GM19099 (cell line): ENCODE results near the gene TDRD10.

ENCODE experiments used
- POLR2A ChIP-seq: IDR thresholded peaks from 3 replicates; pipeline ENCODE4 v1.6.1; 2011; ENCODE audit warnings: low read depth; ENCODE audit not compliant: insufficient read length; ENCODE audit errors: extremely low read depth

The TDRD10 gene

DNA sequence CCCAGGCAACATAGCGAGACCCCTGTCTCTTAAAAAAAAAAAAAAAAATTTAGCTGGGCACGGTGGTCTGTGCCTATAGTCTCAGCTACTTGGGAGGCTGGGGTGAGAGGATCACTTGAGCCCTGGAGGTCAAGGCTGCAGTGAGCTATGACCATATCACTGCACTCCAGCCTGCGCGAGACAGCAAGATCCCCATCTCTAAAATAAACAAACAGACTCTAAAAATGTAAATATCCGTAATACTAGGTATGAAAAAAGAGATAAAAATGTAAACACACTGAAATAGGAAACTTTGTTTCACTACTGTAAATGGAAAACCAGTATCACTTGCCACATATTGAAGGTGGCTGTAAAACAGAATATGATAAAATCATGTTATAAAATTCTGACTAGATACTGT is 88.7 kb downstream of the TDRD10 start:
- TF ChIP-seq POLR2A = no peak

DNA sequence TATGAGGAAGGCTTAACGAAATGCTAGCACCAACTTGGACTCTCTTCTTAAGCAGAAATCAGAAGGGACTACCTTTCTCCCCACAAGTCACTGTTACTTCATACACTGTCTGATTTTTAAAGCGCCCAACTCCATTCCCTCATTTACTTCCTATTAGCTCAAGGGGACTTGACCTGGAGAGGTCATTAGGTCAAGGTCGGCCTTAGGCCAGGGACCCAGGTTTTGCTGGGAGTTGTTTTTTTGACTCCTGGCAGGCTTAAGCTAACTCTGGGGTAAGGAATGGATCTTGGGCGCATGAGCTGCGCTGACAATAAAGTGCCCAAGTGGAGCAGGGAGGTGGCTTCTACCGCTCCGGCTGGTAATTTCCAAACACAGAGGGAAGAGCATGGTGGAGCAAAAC is 89.2 kb downstream of the TDRD10 start:
- TF ChIP-seq POLR2A = no peak

DNA sequence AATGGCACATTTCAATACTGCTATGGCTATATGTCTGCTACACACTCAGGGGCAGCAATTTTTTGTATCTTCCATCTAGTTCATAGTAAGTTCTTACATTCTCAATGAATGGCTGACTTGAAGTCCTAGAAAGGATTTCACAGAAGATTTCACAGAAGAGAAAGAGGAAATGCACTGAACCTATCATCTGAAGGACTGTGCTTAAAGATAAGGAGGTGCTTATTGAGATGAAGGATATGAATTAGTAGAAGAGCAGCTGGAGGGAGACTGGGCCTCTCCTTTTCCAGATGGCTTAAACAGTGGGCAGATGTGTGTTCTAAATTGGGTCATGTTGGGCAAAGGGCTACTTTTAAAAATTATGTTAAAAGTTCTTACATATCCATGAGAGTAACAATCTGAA is 91.4 kb downstream of the TDRD10 start:
- TF ChIP-seq POLR2A = no peak

DNA sequence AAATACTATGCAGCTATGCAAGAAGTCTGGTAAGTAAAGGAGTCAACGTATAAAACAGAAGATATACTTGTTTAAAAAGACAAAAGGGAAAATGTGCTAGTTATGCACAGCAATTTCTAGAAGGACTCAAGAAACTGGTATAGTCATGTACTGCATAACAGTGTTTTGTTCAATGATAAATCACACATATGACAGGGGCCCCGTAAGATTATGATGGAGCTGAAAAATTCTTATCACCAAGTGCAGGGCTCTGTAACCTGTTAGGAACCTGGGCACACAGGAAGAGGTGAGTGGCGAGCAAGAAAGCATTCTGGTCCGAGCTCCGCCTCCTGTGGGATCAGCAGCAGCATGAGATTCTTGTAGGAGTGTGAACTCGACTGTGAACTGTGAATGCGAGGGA is 92.8 kb downstream of the TDRD10 start:
- no peak for TF ChIP-seq POLR2A

DNA sequence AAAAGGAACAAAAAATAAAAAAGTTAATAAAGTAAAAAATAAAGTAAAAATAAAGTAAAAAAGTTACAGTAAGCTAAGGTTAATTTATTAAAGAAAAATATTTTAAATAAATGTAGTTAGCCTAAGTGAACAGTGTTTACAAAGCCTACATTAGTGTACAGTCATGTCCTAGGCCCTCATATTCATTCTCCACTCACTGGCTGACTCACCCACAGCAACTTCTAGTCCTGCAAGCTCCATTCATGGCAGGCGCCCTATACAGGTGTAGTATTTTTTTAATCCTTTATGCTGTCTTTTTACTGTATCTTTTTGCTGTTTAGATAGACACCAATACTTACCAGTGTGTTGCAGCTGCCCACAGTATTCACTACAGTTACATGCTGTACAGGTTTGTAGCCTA is 93.6 kb downstream of the TDRD10 start:
- no peak for TF ChIP-seq POLR2A
